ENCODE results near the gene CBFA2T2. TPM values are rescaled to one million over a fixed set of nuclear protein-coding genes. Genes with fewer than 3 reads are reported as not detected.
"Not testable (repeated sequence)": the region's sequence is repeated elsewhere in the genome, so short reads cannot be mapped to it uniquely, and the experiment has no call there.

CBFA2T2 gene
- total RNA-seq, 1 donor from 2014 or later: 17.5 TPM

- DNase-seq (ENCODE audit: low spot score): no peak
- Mint-ChIP-seq H3K9me3 (ENCODE audit: unreplicated experiment) (no peaks in the 10 kb centered on the region), H3K36me3 (ENCODE audit: low read depth, unreplicated experiment) (no peaks in the 10 kb centered on the region), H3K27me3 (ENCODE audit: unreplicated experiment) (peaks cover 2% of the 10 kb centered on the region), H3K4me3 (ENCODE audit: unreplicated experiment) (no peak overlapping the region), H3K4me1 (ENCODE audit: unreplicated experiment) (no peaks in the 10 kb centered on the region), H3K27ac (ENCODE audit: unreplicated experiment) (no peak overlapping the region)
- TF ChIP-seq CTCF (IDR thresholded peaks at IDR 0.05; ENCODE audit: unreplicated experiment): no peak
These were observed 34.4 kb downstream of the CBFA2T2 start for GRCh38 chr20:33524261-33524660.

- H3K9me3 Mint-ChIP-seq (ENCODE audit: unreplicated experiment): no peaks in the 10 kb centered on the region
- H3K4me1 Mint-ChIP-seq (ENCODE audit: unreplicated experiment): no peaks in the 10 kb centered on the region
- DNase-seq (ENCODE audit: low spot score): no peak
- H3K36me3 Mint-ChIP-seq (ENCODE audit: low read depth, unreplicated experiment): no peaks in the 10 kb centered on the region
- no peak overlapping the region for H3K27ac Mint-ChIP-seq (ENCODE audit: unreplicated experiment)
- TF ChIP-seq CTCF (IDR thresholded peaks at IDR 0.05; ENCODE audit: unreplicated experiment): no peak
- H3K4me3 Mint-ChIP-seq (ENCODE audit: unreplicated experiment): no peak overlapping the region
- H3K27me3 Mint-ChIP-seq (ENCODE audit: unreplicated experiment): peaks cover 4% of the 10 kb centered on the region
These were observed 36.9 kb downstream of the CBFA2T2 start for GRCh38 chr20:33526769-33527168.

GRCh38 chr20:33531047-33531877, 41.4 kb downstream of the CBFA2T2 start:
- DNase-seq (ENCODE audit: low spot score): no peak
- Mint-ChIP-seq H3K4me3 (ENCODE audit: unreplicated experiment) (no peak overlapping the region), H3K27ac (ENCODE audit: unreplicated experiment) (no peak overlapping the region), H3K27me3 (ENCODE audit: unreplicated experiment) (peaks cover 4% of the 10 kb centered on the region), H3K36me3 (ENCODE audit: low read depth, unreplicated experiment) (no peaks in the 10 kb centered on the region), H3K4me1 (ENCODE audit: unreplicated experiment) (peaks cover 4% of the 10 kb centered on the region), H3K9me3 (ENCODE audit: unreplicated experiment) (no peaks in the 10 kb centered on the region)
- TF ChIP-seq CTCF (IDR thresholded peaks at IDR 0.05; ENCODE audit: unreplicated experiment): no peak

- Mint-ChIP-seq H3K36me3 (ENCODE audit: low read depth, unreplicated experiment) (no peaks in the 10 kb centered on the region), H3K4me3 (ENCODE audit: unreplicated experiment) (no peak overlapping the region), H3K27ac (ENCODE audit: unreplicated experiment) (no peak overlapping the region), H3K9me3 (ENCODE audit: unreplicated experiment) (no peaks in the 10 kb centered on the region), H3K27me3 (ENCODE audit: unreplicated experiment) (peaks cover 4% of the 10 kb centered on the region), H3K4me1 (ENCODE audit: unreplicated experiment) (peaks cover 4% of the 10 kb centered on the region)
- DNase-seq (ENCODE audit: low spot score): no peak
- TF ChIP-seq CTCF (IDR thresholded peaks at IDR 0.05; ENCODE audit: unreplicated experiment): no peak
These were observed 42.0 kb downstream of the CBFA2T2 start for GRCh38 chr20:33531885-33532284.

- Mint-ChIP-seq H3K4me1 (ENCODE audit: unreplicated experiment) (peaks cover 4% of the 10 kb centered on the region), H3K27ac (ENCODE audit: unreplicated experiment) (peak overlapping the region; percentile 31), H3K4me3 (ENCODE audit: unreplicated experiment) (no peak overlapping the region), H3K27me3 (ENCODE audit: unreplicated experiment) (peaks cover 4% of the 10 kb centered on the region), H3K36me3 (ENCODE audit: low read depth, unreplicated experiment) (peaks cover 8% of the 10 kb centered on the region), H3K9me3 (ENCODE audit: unreplicated experiment) (peaks cover 4% of the 10 kb centered on the region)
- no peak for TF ChIP-seq CTCF (IDR thresholded peaks at IDR 0.05; ENCODE audit: unreplicated experiment)
- no peak for DNase-seq (ENCODE audit: low spot score)
These were observed 43.0 kb downstream of the CBFA2T2 start for GRCh38 chr20:33532753-33533459.

- H3K4me1 Mint-ChIP-seq (ENCODE audit: unreplicated experiment): peaks cover 17% of the 10 kb centered on the region
- H3K9me3 Mint-ChIP-seq (ENCODE audit: unreplicated experiment); H3K36me3 Mint-ChIP-seq (ENCODE audit: low read depth, unreplicated experiment); H3K27me3 Mint-ChIP-seq (ENCODE audit: unreplicated experiment); H3K27ac Mint-ChIP-seq (ENCODE audit: unreplicated experiment); DNase-seq (ENCODE audit: low spot score); H3K4me3 Mint-ChIP-seq (ENCODE audit: unreplicated experiment): not testable (repeated sequence)
These were observed 45.8 kb downstream of the CBFA2T2 start for GRCh38 chr20:33535717-33536116.

All from endothelial cell (in vitro differentiated cells).